ENCODE results near the gene DPEP1. TPM values are rescaled to one million over a fixed set of nuclear protein-coding genes. Genes with fewer than 3 reads are reported as not detected.
"Not testable (repeated sequence)": the region's sequence is repeated elsewhere in the genome, so short reads cannot be mapped to it uniquely, and the experiment has no call there.

Gene DPEP1
- total and polyA plus RNA-seq, 2 donors (not counting 3 experiments of a cell fraction or from before 2014, with no cell fraction given): 0.37 to 0.44 TPM

DNA sequence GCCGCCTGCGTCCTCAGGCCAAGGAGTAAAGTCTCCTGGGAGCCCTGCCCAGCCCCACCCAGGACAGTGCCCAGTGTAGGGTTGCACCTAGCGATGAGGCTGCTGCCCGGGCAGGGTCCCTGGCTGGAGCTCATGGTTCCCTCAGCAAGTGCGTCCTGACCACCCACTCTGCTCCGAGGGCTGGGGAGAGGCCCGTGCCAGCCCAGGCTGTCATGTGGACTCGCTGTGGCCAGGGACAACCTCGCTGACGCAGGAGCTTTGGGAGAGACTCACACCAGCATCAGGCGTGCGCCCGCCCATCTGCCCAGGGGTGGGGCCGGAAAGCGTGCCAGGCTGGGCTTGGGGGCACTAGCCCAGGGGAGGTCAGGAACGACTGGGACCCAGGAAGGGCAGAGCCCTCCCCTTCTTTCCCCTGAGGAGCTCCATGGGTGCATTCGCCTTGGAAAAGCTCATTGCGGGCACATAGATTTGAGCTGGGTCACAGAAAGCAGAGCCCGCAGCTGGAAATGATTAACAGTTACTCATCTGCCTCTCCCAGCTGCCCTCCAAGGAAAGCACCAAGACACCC is 19.7 kb downstream of the DPEP1 start:
- dilution Hi-C loops (cut with MboI; ENCODE audit: extremely low pct_ligation_motif_present, low sequenced_read_pairs): no loop called here
- Histone ChIP-seq H3K27ac (ENCODE audit: insufficient read depth, low read depth, low read length) (no peak overlapping the region), H3K9ac (replicated peaks; ENCODE audit: extremely low read depth, insufficient read depth, low read length) (no peak overlapping the region)

DNA sequence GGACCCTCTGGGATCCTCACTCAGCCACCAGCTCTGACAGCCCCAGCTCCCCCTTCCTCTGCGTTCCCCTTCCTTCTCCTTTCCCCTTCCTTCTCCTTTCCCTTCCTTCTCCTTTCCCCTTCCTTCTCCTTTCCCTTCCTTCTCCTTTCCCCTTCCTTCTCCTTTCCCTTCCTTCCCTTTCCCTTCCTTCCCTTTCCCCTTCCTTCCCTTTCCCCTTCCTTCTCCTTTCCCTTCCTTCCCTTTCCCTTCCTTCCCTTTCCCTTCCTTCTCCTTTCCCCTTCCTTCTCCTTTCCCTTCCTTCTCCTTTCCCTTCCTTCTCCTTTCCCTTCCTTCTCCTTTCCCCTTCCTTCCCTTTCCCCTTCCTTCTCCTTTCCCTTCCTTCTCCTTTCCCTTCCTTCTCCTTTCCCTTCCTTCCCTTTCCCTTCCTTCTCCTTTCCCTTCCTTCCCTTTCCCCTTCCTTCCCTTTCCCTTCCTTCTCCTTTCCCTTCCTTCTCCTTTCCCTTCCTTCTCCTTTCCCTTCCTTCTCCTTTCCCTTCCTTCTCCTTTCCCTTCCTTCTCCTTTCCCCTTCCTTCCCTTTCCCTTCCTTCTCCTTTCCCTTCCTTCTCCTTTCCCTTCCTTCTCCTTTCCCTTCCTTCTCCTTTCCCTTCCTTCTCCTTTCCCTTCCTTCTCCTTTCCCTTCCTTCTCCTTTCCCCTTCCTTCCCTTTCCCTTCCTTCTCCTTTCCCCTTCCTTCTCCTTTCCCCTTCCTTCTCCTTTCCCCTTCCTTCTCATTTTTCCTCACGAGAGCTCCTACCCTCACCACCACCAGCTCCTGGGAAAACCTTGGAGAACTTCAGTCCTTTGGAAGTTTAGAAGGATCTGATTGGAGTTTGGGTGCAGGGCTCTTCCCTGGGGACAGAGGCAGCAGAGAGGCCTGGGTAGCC is 21.3 kb downstream of the DPEP1 start:
- BruUV-seq (replicated peaks): not testable (repeated sequence)

More for the DNA sequence above, 19.7 kb downstream of the DPEP1 start:
- Histone ChIP-seq H3K9me1 (replicated peaks; ENCODE audit: control insufficient read depth, extremely low read depth, insufficient read depth, low read length) (no peaks in the 10 kb centered on the region), H3K27me3 (ENCODE audit: control insufficient read depth in 2 of 2, insufficient read depth in 2 of 2, low read length in 2 of 2) (peaks cover 0 to 10% of the 10 kb centered on the region in 2 experiments), H3K79me2 (ENCODE audit: control insufficient read depth, insufficient read depth, low read length) (no peaks in the 10 kb centered on the region), H4K20me1 (replicated peaks; ENCODE audit: control insufficient read depth, extremely low read depth, insufficient read depth, low read length) (no peaks in the 10 kb centered on the region), H2AFZ (ENCODE audit: low read depth, low read length) (no peak overlapping the region), H3K4me1 (ENCODE audit: control insufficient read depth, extremely low read depth, insufficient read depth, low read length) (no peaks in the 10 kb centered on the region), H3K9me3 (replicated peaks; ENCODE audit: control insufficient read depth, insufficient read depth, low read length) (no peaks in the 10 kb centered on the region), H3K4me2 (ENCODE audit: insufficient read depth, low read length) (no peak overlapping the region), H3K4me3 (replicated peaks in 1 of 3; ENCODE audit: insufficient read depth in 1 of 3, low read depth in 1 of 3, low read length in 3 of 3) (no peak overlapping the region), H3K36me3 (ENCODE audit: control insufficient read depth in 2 of 2, extremely low read depth in 1 of 2, insufficient read depth in 2 of 2, low read length in 2 of 2) (no peaks in the 10 kb centered on the region)
- TF ChIP-seq POLR2AphosphoS5 (IDR thresholded peaks at IDR 0.05; ENCODE audit: insufficient read depth, low read depth, low read length) (no peak), GATA2 (IDR thresholded peaks at IDR 0.05; ENCODE audit: insufficient read depth, insufficient read length, low read depth, low read length) (no peak), FOS (IDR thresholded peaks at IDR 0.05; ENCODE audit: borderline replicate concordance, insufficient read depth, low read length) (no peak), EZH2 (IDR thresholded peaks at IDR 0.05; ENCODE audit: borderline replicate concordance, low read depth, low read length, severe bottlenecking) (no peak), JUN (IDR thresholded peaks at IDR 0.05; ENCODE audit: borderline replicate concordance, insufficient read depth, insufficient read length, low read depth) (no peak), MYC (IDR thresholded peaks at IDR 0.05; ENCODE audit: low read depth, low read length) (no peak), POLR2A (IDR thresholded peaks at IDR 0.05; ENCODE audit: low read depth, low read length) (no peak)
- TF ChIP-seq, protein P1, sequence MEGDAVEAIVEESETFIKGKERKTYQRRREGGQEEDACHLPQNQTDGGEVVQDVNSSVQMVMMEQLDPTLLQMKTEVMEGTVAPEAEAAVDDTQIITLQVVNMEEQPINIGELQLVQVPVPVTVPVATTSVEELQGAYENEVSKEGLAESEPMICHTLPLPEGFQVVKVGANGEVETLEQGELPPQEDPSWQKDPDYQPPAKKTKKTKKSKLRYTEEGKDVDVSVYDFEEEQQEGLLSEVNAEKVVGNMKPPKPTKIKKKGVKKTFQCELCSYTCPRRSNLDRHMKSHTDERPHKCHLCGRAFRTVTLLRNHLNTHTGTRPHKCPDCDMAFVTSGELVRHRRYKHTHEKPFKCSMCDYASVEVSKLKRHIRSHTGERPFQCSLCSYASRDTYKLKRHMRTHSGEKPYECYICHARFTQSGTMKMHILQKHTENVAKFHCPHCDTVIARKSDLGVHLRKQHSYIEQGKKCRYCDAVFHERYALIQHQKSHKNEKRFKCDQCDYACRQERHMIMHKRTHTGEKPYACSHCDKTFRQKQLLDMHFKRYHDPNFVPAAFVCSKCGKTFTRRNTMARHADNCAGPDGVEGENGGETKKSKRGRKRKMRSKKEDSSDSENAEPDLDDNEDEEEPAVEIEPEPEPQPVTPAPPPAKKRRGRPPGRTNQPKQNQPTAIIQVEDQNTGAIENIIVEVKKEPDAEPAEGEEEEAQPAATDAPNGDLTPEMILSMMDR (IDR thresholded peaks at IDR 0.05; ENCODE audit: extremely low read depth in 1 of 2, insufficient read depth in 1 of 2, low read depth in 1 of 2, low read length in 2 of 2): no peak
- TF ChIP-seq, protein P2, sequence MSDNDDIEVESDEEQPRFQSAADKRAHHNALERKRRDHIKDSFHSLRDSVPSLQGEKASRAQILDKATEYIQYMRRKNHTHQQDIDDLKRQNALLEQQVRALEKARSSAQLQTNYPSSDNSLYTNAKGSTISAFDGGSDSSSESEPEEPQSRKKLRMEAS (IDR thresholded peaks at IDR 0.05; ENCODE audit: insufficient read depth, insufficient read length): no peak
- FAIRE-seq (no peak), DNase-seq (ENCODE audit: low read depth, low spot score) (no peak)
- POLR2A ChIA-PET: interaction anchor here (0.6 kb wide), 1 partner anchor 824 kb away, joined by 3 read pairs; no protein-coding TSS in a partner anchor
- no TSS peak for BruUV-seq (replicated peaks)
- CTCF ChIA-PET: interaction anchor here (1.0 to 3.0 kb wide), 5 partner anchors 8 to 19 kb away, joined by 4 to 18 read pairs (median 5); partner anchors contain the start of gene DPEP1
- intact Hi-C loops (cut with micrococcal nuclease): no loop called here

More for the DNA sequence above, 21.3 kb downstream of the DPEP1 start:
- H4K20me1 ChIP-seq (replicated peaks; ENCODE audit: control insufficient read depth, extremely low read depth, insufficient read depth, low read length); H3K79me2 ChIP-seq (ENCODE audit: control insufficient read depth, insufficient read depth, low read length); H3K4me2 ChIP-seq (ENCODE audit: insufficient read depth, low read length); H3K4me3 ChIP-seq (replicated peaks in 1 of 3; ENCODE audit: insufficient read depth in 1 of 3, low read depth in 1 of 3, low read length in 3 of 3); FAIRE-seq; H2AFZ ChIP-seq (ENCODE audit: low read depth, low read length); H3K9me3 ChIP-seq (replicated peaks; ENCODE audit: control insufficient read depth, insufficient read depth, low read length); intact Hi-C loops (cut with micrococcal nuclease); dilution Hi-C loops (cut with MboI; ENCODE audit: extremely low pct_ligation_motif_present, low sequenced_read_pairs); H3K9ac ChIP-seq (replicated peaks; ENCODE audit: extremely low read depth, insufficient read depth, low read length); H3K27ac ChIP-seq (ENCODE audit: insufficient read depth, low read depth, low read length); H3K36me3 ChIP-seq (ENCODE audit: control insufficient read depth in 2 of 2, extremely low read depth in 1 of 2, insufficient read depth in 2 of 2, low read length in 2 of 2); POLR2A ChIA-PET; DNase-seq (ENCODE audit: low read depth, low spot score); H3K4me1 ChIP-seq (ENCODE audit: control insufficient read depth, extremely low read depth, insufficient read depth, low read length); H3K27me3 ChIP-seq (ENCODE audit: control insufficient read depth in 2 of 2, insufficient read depth in 2 of 2, low read length in 2 of 2); H3K9me1 ChIP-seq (replicated peaks; ENCODE audit: control insufficient read depth, extremely low read depth, insufficient read depth, low read length): not testable (repeated sequence)
- CTCF ChIA-PET: interaction anchor here (1.0 to 3.0 kb wide), 4 partner anchors 16 to 20 kb away, joined by 3 to 18 read pairs (median 5); partner anchors contain the start of gene DPEP1

Data from endothelial cell of umbilical vein (primary cell).